WERI-Rb-1 (cell line): ENCODE data around the gene ZNF385D.

Experiments
- DNase-seq: peaks from one replicate; pipeline ENCODE4 v3.0.0-alpha.2; 2020
- H3K27ac ChIP-seq: fragments of 250-450 bp; sonication (Bioruptor Pico); 2 replicates; pipeline ENCODE4 v1.5.1; 2020; ENCODE audit warnings: mild to moderate bottlenecking, moderate library complexity
- H3K27me3 ChIP-seq: fragments of 250-450 bp; sonication (Bioruptor Pico); 2 replicates; pipeline ENCODE4 v1.5.1; 2021; ENCODE audit warnings: mild to moderate bottlenecking, low read depth, moderate library complexity; ENCODE audit not compliant: insufficient read depth, severe bottlenecking
- H3K36me3 ChIP-seq: fragments of 250-450 bp; sonication (Bioruptor Pico); 2 replicates; pipeline ENCODE4 v1.5.1; 2020; ENCODE audit warnings: mild to moderate bottlenecking, moderate library complexity
- H3K4me3 ChIP-seq: 2 replicates; pipeline ENCODE4 v1.5.1; 2011; ENCODE audit warnings: low read depth, mild to moderate bottlenecking, control low read depth, low read length
- H3K9me3 ChIP-seq: fragments of 250-450 bp; sonication (Bioruptor Pico); 2 replicates; pipeline ENCODE4 v1.5.1; 2021; ENCODE audit warnings: mild to moderate bottlenecking, moderate library complexity; ENCODE audit not compliant: severe bottlenecking
- TF ChIP-seq, protein P1 (sequence below): IDR thresholded peaks from 2 replicates; pipeline ENCODE4 v1.5.1; 2011; ENCODE audit warnings: low read depth, mild to moderate bottlenecking, control low read depth, inconsistent platforms, low read length

ZNF385D gene

DNA sequence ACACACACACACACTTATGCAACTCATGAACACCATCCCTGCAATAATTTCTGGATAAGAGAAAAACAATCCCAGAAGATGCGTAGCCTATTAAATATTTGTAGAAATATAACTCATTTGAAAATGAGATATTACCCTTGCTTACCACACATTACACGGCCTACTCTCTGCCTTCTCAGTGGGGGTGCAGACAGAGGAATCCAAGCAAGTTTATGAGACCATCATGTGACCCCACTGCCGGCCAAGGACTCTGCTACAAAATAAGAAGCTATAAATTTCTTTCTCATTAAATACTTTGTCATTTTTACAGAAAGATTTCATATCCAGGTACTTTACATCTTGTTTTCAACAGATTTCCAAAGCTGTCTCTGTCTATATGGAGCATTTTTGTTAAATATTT lies 286.3 kb downstream of the ZNF385D start:
- H3K36me3 ChIP-seq: no peaks in the 10 kb centered on the region
- H3K27me3 ChIP-seq: no peaks in the 10 kb centered on the region
- H3K4me3 ChIP-seq: no peak overlapping the region
- H3K27ac ChIP-seq: no peak overlapping the region
- TF ChIP-seq, protein P1, sequence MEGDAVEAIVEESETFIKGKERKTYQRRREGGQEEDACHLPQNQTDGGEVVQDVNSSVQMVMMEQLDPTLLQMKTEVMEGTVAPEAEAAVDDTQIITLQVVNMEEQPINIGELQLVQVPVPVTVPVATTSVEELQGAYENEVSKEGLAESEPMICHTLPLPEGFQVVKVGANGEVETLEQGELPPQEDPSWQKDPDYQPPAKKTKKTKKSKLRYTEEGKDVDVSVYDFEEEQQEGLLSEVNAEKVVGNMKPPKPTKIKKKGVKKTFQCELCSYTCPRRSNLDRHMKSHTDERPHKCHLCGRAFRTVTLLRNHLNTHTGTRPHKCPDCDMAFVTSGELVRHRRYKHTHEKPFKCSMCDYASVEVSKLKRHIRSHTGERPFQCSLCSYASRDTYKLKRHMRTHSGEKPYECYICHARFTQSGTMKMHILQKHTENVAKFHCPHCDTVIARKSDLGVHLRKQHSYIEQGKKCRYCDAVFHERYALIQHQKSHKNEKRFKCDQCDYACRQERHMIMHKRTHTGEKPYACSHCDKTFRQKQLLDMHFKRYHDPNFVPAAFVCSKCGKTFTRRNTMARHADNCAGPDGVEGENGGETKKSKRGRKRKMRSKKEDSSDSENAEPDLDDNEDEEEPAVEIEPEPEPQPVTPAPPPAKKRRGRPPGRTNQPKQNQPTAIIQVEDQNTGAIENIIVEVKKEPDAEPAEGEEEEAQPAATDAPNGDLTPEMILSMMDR: no peak
- H3K9me3 ChIP-seq: no peaks in the 10 kb centered on the region
- DNase-seq: no peak

DNA sequence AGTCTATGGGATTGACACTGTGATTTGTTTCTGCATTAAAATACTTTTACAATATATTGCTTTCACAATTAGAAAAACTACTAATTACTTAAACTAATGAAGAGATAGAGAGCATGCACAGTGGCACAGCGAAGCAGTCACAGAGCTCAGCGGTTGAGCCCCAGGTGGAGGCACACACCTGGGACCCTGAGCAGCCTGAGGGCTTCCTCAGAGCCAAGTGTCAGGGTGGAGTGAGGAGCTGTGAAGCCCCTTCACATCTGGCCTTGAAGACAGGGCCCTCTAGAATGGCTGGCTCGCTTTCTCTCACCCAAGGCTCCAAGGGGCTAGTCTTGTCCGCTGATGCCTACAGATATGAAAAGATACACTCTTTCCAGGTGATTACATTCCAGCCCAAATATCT lies 287.7 kb downstream of the ZNF385D start:
- no peak for DNase-seq
- Histone ChIP-seq H3K4me3 (no peak overlapping the region), H3K9me3 (no peaks in the 10 kb centered on the region), H3K27ac (no peak overlapping the region), H3K27me3 (no peaks in the 10 kb centered on the region), H3K36me3 (no peaks in the 10 kb centered on the region)
- TF ChIP-seq, protein P1: no peak

DNA sequence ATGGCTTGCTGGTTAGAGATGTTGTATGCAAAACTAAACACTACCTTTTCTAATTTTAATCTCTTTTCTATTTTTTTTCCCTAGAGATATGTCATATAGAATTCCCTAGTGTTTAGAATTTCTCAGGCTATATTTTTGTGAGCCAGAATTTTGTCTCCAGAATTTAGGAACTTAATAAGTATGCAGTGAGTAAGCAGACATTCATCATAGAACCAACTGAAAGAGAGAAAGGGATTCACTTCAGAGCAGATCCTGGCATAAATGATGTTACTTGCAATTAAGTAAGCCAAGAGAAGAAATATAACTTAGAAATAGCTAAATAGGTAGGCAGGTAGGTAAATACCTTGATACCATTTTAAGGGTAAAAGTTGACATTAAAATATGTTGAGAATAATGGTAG lies 288.9 kb downstream of the ZNF385D start:
- no peak overlapping the region for H3K4me3 ChIP-seq
- TF ChIP-seq, protein P1: no peak
- no peak for DNase-seq
- no peaks in the 10 kb centered on the region for H3K36me3 ChIP-seq
- no peak overlapping the region for H3K27ac ChIP-seq
- no peaks in the 10 kb centered on the region for H3K27me3 ChIP-seq
- no peaks in the 10 kb centered on the region for H3K9me3 ChIP-seq

DNA sequence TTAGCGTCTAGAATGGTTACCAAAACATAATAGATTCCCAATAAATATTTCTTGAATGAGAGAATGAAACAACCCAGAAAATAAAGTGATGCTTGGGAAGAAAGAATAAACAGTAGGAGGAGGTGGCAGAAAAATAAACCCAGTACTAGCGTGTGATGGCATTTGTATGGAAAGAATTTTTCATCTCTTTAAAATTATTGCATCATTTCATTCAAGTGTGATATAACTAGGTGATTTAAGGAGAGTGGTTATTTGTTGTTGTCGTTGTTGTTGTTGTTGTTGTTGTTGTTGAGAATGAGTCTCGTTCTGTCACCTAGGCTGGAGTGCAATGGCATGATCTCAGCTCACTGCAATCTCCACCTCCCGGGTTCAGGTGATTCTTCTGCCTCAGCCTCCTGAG lies 293.9 kb downstream of the ZNF385D start:
- Histone ChIP-seq H3K9me3 (no peaks in the 10 kb centered on the region), H3K27me3 (no peaks in the 10 kb centered on the region), H3K4me3 (no peak overlapping the region), H3K36me3 (no peaks in the 10 kb centered on the region), H3K27ac (no peak overlapping the region)
- DNase-seq: no peak
- TF ChIP-seq, protein P1: no peak

DNA sequence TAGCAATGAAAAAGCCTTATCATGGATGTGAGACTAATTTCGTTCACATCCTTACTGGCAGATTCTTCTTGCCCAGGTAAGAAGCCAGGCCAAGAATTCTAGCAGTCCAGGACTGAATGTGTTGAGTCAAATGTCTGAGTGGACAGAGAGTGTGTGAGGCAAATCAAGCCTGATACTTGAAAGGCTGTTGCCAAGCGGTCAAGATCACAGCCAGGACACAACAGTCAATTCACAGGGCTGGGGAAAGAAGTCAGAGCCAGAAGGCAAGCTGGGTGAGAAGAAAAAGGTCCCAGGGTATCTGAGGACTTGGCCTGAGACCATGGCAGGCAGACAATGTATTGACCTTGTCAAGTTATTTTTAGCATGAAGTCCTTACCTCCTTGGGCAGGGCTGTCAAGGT lies 301.3 kb downstream of the ZNF385D start:
- DNase-seq: no peak
- no peaks in the 10 kb centered on the region for H3K9me3 ChIP-seq
- TF ChIP-seq, protein P1: no peak

DNA sequence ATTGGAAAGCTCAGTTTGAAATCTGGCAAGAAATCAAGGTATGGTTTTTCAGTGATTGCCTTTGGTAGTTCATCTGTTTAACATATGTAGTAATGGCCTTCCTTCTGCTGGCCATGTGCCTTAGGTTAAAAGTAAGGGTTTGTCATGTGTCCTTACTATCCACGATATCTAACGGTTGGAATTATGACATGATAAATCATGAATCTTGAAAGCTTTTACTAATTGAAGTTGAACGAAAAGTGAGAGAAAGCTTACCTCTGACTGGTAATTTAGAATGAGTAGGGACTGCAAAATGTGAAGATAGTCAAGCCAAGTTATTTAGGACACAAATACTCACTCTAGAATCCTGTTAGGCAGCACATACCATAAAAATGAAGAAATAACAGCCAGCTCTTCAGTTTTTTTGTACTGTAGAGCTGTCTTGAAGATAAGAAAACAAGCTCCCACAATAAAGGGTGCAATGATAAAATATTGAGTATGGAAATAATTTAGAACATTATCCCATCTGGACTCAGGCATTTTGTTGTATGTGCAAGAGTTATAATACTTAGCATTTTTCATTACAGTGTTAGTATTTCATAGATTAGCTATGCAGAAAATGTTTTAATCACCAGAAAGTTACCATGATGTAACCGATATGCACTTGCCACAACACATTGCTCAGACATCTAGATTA lies 303.4 kb downstream of the ZNF385D start:
- Histone ChIP-seq H3K4me3 (no peak overlapping the region), H3K9me3 (no peaks in the 10 kb centered on the region), H3K27ac (no peak overlapping the region), H3K27me3 (no peaks in the 10 kb centered on the region), H3K36me3 (no peaks in the 10 kb centered on the region)
- no peak for DNase-seq
- TF ChIP-seq, protein P1: no peak

More for the DNA sequence above, 301.3 kb downstream of the ZNF385D start:
- no peak overlapping the region for H3K4me3 ChIP-seq
- H3K27me3 ChIP-seq: no peaks in the 10 kb centered on the region
- H3K36me3 ChIP-seq: no peaks in the 10 kb centered on the region
- no peak overlapping the region for H3K27ac ChIP-seq
